HL-60/S4 treated with retinoic acid at 250 ng/mL for 4 days and 3 days (cell line): ENCODE data around the gene RBBP5.

ENCODE experiments used
- in situ Hi-C: fragments of 300-500 bp; cut with MboI; formaldehyde crosslinking; loops from 2 replicates; pipeline ENCODE4 v1.7.0; 2022; ENCODE audit warnings: low sequenced_read_pairs

The RBBP5 gene

DNA sequence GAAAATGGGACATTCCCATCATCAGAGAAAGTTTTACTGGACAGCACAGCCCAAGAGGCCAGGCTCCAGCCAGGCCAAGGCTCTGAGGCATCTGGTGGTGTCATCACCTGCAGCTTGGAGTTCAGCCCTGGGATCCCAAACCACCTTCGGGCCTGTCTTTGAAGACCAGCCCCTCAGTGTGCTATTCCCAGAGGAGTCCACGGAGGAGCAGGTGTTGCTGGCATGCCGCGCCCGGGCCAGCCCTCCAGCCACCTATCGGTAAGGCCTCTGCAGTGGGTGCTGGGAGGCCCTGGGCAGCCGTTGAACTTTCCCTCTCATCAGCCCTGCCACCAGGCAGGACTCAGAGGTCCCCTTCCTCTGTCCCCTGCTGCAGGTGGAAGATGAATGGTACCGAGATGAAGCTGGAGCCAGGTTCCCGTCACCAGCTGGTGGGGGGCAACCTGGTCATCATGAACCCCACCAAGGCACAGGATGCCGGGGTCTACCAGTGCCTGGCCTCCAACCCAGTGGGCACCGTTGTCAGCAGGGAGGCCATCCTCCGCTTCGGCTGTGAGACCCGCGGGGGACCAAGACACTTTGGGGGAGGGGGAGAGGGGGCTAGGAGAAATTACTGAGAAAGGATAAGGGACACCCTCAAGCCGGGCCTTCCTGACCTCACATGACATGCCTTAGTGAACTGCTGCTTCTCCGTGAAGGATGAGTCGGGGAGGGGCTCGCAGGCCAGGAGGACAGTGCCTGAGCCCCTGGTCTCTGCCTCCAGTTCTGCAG lies 63.8 kb downstream of the RBBP5 start:
- in situ Hi-C loops: no loop called here

DNA sequence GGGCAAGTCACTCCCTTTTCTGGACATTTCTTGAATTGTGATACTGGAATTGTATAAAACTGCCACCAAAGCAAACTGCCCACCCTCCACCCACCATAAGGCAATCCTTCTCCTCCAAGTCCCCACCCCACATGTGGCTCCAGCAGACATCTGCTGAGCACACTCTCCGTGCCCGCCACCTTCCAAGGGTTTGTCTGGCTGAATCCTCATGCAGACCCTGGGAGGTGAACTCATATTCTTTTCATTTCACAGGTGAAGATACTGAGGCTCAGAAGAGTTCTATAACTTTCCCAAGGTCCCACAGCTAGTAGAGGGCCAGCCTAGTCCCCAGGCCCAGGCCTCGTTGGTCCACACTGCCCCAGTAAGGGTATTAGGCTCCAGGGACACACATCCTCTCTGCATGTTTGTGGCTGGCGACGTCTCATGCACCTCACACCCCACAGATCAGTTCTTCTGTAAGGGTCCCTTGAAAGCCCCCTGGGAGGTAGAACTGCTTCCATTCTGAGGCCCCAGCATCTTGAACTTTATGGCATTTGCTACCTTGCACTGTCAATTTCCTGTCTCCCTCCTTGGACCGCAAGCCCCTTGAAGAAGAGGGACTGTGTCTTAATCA lies 64.7 kb downstream of the RBBP5 start:
- in situ Hi-C loops: no loop called here

DNA sequence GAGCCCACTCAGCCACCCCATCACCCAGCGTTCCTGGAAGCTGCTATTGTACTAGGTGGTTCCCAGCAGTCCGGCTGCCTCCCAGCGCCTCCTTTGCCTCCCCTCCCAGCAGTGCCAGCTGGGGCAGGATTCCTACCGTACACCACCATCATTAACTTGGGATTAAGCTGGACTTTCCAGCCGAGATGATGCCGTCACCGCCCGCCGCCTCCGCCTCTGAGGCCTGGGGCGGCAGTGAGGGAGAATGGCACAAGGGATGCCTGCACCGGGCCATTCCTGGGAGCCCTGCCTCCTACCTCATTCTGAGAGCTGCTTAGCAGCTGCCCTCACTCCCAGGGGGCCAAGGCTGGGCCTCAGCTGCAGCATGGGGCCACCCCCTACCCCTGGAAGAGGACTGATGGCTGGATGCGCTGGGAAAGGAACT lies 65.6 kb downstream of the RBBP5 start:
- in situ Hi-C loops: no loop called here

DNA sequence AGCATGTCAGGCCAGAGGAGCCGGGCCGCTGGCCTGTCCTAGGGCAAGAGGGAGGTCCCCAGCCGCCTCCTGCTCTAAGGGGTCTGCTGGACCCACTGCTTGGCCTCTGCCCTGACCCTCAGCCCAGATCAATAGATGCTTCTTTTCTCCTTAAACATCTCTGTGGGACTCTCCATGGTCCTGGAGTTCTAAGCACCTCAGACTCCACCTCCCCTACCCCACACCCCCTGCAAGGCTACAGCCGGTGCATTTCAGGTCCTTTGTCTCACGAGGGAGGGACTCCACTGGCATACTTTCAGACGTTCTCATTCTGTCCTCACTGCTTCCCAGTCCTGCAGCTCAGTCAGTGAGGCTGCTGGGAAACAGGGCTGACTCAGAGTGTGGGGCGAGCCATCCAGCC lies 67.8 kb downstream of the RBBP5 start:
- in situ Hi-C loops: no loop called here

DNA sequence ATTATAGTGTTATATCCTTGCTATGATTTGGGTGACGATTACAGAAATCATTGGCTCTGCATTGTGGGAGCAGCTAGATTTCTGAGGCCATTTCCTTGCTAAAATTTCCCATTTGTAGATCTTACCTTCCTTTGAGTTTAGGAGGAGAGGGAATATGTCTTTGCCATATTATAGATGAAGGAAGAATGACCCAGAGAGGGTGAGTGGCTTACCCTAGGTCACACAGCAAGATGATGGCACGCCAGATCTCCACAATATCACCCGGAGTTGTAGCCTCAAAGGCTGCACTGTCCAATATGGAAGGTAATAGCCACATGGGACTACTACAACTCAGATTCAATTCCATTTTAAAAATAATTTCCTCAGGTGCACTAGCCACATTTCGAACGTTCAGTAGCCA lies 68.5 kb downstream of the RBBP5 start:
- in situ Hi-C loops: no loop called here

DNA sequence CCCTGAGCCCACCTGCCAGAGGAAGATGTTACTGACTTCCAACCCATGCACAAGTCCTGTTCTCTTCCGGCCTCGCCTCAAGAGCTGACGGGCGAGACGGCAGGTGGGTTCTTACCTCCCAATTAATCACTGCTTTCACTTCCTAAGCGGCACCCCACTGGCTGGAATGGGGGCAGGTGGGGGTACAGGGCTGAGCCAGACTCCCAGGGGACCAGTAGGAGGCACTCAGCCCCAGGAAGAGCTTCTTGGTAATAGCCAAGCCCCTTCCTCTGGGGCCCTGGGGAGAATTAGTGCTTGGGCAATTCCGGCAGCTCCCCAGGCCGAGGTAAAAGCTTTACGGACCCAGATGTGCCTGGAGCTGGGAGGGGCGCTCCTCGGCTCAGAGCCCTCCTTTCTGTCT lies 69.1 kb downstream of the RBBP5 start:
- in situ Hi-C loops: no loop called here

DNA sequence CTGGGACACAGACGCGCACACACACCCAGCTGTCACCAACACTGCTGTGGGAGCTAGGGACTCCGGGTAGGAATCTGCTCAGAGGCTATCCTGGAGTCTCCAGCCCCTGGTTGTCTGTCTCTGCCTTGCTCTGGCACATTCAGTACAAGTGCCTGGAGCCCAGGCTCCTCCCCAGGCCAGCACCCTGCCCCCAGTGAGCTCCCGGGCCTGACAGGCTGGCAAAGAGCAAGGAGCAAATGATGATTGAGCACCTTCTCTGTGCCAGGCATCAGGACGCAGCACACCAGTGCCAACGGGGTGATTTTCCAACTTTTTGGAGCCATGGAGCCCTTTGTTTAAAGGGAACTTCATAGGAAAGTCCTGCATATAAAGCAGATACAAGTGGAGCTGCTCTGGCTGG lies 72.3 kb downstream of the RBBP5 start:
- in situ Hi-C loops: no loop called here

DNA sequence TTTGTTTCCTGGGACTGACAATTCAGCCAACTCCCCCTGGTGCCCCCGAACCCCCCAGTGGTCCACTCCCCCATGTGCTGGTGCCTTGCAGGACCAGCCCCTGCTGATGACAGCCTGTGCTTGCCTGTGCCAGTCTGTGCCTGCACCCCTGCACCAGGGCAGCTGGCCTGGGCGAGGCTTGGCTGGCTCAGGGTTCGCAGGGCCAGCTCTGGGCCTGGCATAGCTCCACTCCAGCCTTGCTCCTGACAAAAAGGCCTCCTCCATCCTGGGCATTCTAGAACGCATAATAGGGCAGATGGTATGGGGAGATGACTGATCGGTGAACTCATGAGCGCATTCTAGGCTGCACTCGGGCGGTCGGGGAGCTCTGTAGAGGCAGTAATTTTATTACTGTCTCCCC lies 73.4 kb downstream of the RBBP5 start:
- in situ Hi-C loops: no loop called here

DNA sequence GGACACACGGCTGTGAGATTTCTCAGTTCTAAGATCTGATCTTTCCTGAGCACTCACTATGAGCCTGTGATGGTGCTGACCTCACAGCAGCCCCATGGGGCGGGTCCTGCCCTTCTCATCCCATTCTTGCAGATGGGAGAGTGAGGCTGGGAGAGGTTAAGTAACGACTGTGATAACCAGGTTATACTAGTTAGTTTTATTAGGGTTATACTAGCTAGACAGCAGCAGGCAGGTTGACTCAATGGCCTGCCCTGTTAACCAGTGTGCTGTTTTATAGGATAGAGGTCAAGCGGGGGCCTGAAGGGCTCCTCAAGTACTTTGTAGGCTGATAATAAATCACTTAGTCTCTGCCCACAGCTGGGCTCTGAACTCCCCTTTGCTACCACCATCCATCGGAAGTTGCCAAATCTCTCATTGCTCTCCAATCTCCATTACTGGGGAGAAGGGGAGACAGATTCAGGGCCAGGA lies 74.0 kb downstream of the RBBP5 start:
- in situ Hi-C loops: no loop called here

DNA sequence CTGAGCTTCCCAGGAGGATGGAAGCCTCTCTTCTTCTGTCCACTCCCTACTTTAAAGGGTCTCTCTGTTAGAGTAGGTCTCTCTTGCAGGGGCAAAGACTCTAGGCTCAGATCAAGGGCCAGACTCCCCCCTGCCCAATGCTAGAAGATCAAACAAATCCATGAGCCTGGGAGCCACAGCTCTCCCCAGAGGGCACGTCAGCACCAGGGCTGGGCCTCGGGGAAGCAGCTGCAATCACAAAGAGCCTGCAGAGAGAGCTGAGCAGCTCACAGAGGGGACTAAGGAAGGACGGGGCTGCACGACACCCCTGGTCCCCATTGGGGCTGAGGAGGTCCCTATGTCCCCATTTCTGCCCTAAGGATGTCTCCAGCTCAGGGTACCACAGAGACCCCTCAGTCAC lies 74.9 kb downstream of the RBBP5 start:
- in situ Hi-C loops: no loop called here

DNA sequence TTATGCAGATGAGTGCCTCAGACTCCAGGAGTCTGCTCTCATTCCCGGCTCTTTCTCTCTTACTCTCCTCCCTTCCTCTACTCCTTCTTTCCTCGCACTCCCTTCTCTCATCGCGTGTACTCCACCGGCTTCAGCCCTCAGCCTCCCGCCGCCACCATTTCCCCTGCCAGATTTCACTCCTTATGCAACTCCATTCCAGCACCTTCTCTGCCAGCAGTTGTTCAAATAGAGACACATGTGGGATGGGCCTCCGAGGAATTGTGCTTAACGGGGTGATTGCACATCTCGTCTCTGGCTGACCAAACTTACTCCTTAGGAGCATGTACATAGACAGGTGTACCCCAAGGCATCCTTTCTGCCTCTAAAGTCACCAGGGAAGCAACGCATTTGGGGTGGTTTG lies 76.6 kb downstream of the RBBP5 start:
- in situ Hi-C loops: no loop called here

DNA sequence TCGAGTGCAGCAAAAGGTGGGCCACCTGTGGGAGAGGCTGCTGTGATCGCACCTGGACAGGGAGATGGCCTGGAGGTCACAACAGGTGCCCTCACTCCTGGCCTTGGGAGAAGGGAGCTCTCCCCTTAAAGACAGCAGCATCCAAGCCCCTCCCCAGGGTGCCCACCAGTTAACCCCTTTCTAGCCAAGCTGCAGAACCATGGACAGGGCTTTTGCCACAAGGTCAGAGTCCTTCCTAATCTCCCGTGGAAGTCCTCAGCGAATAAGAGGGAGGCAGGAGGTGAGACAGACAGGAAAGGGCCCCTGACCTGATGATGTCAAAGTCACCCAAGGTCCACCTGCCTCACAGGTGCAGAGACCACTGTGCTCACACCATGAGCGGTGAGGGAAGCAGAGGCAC lies 77.0 kb downstream of the RBBP5 start:
- in situ Hi-C loops: no loop called here

DNA sequence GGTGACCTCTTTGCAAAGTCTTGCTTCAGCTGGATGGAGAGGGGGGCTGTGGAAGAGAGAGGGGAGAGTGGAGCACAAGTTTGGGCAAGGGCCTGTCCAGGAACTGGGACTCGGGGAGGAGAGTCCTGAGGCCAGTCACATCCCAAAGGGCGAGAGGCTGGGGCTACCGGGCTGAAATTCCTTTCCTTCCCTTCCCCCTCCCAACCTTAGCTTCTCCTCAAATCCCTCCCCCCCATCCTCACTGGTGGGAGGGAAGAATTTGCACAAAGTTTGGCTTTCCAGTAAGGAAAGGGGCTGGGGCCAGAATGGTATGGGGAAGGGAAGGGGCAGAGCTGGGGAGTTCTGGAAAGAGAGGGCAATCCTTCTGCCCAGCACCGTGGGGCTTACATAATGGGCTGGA lies 77.9 kb downstream of the RBBP5 start:
- in situ Hi-C loops: no loop called here

DNA sequence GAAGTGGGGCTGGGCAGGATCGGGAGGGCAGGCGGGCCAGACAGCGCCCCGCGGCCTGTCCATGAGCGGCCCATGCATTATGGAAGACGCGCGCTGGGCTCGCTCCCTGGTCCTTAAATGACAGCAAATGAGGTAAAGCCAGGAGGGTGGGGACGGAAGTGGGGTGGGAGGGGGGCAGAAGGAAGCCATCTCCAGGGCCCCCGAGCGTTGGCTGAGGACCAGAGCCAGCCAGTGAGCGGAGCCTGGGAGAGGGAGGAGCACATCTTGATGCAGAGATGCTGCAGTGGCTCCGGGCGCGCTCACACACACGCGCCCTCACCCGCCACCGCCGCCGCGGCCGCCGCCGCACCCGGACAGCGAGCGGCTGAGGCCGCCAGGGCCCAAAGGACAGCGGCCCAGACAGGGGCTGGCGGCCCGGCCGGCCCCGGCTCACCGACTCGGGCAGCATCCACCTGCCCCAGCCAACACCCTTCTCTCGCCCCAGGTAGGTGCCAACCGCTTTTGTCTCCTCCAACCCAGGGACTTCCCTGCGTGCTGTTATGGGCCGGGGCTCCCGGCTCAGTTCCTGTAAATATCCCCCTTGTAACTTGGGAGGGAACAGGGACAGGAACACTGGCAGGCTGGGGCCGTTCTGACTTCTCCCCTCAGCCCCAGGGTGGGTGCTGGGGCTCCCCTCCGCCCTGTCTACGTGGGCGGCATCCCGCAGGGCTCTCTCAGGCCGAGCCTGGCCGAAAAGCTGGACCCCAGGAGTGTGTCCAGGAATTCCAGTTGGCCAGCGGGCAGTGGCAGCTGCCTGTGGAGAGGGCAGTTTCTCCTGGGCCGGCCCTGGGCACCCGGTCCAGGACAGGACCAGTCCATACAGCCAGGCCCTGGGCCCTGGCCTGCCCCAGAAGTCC lies 78.6 kb downstream of the RBBP5 start, which contains the start of gene CNTN2:
Gene CNTN2 (plus strand): TSS at position 302 of the 896 bp plus-strand sequence. CDS start 9,974 bp downstream, outside the sequence.
- in situ Hi-C loops: no loop called here

DNA sequence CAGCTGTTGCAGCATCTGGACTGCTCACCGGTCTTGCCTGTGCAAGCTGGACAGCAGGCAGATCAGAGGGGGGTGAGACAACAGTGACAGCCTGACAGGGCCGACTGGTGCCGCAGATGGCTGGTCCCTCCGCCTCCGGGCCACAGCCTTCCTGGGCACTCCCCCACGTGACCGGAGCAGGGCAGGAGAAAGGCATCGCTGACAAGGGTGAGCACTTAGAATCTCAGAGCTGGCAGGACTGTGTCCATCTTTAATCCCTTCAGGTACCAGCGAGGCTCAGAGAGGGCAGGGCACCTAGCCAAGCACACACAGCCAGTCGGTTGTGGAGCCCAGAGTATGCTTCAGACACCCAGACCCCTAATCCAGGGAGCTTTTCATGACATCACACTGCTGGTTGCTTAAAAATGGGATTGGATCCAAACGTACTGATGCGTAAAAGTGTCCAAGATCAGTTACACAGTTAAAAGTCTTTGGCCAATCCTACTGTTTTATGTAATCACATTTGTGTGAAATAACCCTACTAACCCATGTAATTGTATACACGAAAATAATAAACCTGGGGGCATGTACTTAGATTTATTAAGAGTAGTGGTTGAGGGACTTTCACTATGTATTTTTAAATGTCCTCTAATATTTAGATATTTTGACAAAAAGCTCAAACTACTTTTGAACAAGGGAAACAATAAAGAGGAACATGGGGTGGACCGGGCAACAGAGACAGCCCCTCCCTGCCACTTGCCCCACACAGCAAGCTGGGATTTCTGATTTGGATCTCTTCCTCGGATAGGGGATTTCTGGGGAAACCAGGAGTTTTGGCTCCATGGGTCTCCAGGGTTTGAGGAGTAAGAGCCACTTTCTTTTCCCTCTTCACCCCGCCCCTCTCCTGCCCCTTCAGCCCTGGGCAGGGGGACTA lies 79.5 kb downstream of the RBBP5 start:
- in situ Hi-C loops: no loop called here

DNA sequence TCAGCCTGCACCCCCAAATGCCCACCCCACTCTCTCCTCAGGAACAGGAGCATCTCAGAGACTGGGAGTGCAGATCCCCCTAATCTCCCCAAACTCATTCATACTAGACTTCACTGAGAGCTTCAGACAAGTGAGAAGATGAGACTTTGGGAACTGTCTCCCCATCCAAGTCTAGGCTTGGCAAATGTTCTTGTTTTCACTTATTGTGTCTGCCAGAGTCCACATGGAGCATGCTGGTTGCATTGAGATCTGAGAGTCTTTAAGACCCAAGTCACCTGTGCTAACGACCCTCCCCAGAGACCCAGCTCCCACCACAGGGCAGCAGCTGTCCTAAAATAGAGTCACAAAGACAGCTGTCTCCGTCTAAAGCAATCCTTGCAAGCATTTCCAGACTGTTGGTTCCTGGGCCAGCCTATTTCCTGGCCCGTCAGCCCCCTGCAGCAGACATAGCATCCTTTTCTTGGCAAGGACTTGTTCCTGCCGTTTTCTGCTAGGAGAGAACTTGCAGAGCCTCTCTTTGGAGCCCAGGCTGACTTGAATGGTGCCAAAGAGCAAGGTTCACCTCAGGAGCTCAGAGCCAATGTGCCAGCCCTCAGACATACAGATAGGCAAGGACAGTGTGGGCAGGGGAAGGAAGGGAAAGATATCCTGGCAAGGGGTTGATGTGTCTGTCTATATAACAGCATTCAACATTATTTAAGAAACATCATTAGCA lies 80.6 kb downstream of the RBBP5 start:
- in situ Hi-C loops: no loop called here

DNA sequence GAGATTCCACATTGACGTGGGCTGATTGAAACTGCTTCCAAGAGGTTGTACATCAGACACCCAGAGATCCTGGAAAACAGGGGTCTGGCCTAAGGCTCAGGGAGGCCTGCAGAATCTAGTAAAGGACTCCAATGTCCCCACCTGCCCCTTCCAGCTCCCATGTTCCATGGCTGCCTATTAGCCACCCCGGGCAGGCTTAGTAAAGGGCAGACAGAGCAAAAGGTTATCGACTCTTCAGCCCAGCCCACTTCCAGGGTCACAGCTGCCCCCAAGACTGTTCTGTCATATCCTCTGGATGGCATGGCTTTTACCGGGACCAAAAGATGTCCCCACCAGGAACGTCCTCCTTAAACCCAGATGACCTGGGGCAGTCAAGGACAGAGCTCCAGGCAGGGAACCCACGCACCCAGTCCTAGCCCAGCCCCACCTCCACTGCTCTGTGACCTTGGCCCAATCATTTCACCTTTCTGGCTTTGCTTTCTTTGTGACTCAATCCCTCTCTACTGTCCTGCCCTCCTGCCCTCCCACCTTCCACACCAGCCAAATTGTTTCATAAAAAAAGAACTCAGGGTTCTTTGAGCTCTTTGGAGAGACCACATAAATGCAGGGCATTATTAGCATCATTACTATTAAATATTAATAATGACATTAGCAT lies 83.5 kb downstream of the RBBP5 start:
- in situ Hi-C loops: no loop called here

DNA sequence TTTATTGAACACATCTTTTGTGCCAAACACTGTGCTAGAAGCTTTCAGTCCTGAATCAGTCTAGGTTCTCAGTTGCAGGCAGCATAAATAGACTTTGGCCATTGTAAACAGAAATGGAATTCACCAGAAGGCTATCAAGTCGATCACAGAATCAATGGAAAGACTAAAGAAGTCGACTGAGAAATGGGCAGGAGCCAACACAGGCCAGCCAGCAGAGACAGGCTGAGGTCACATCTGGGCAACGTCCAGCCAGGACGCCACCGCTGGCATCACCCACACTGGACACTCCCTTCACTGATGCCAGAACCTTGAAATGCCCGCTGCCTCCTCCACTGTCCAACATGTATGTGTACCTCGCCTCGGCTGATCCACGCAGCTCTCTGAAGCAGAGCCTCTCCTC lies 84.2 kb downstream of the RBBP5 start:
- in situ Hi-C loops: no loop called here
